Cardiac fibroblast (primary cell): ENCODE measurements around the gene IL1RAPL2.

Source experiments
- DNase-seq, 2 donors: peaks; one replicate each; pipeline versions ENCODE4 v3.0.0 to v3.0.0-alpha.2; 2010; ENCODE audit warnings: low read depth in 2 of 2
- H3K4me3 ChIP-seq, 2 donors: replicated peaks in 1 of 2; 1 replicate in 1 of 2; 2 replicates in 1 of 2; pipeline ENCODE4 v1.5.1; 2011; ENCODE audit warnings: low read depth in 2 of 2, low read length in 2 of 2, mild to moderate bottlenecking in 2 of 2, moderate library complexity in 1 of 2
- CTCF ChIP-seq: IDR thresholded peaks from one replicate; pipeline ENCODE4 v1.5.1; 2011; ENCODE audit warnings: low read depth, mild to moderate bottlenecking, low read length, inconsistent platforms

The IL1RAPL2 gene

GRCh38 chrX:105210258-105210657 lies 644.3 kb downstream of the IL1RAPL2 start:
- no peak for DNase-seq
- H3K4me3 ChIP-seq: no peak overlapping the region
- TF ChIP-seq CTCF: no peak

- TF ChIP-seq CTCF: no peak
- no peak overlapping the region for H3K4me3 ChIP-seq
- DNase-seq: peak in 1 of 2 donors; percentile 1
Measured at GRCh38 chrX:105211066-105211575, 645.1 kb downstream of the IL1RAPL2 start.

GRCh38 chrX:105219454-105220401 lies 653.7 kb downstream of the IL1RAPL2 start:
- no peak for TF ChIP-seq CTCF
- no peak overlapping the region for H3K4me3 ChIP-seq
- no peak for DNase-seq

GRCh38 chrX:105220636-105221035 lies 654.6 kb downstream of the IL1RAPL2 start, which contains the start of gene TEX13A:
TEX13A (minus strand) TSS chrX:105220694; CDS start chrX:105220397, 297 bp downstream.
- DNase-seq: no peak
- H3K4me3 ChIP-seq: no peak within 1 kb of the TSS
- TF ChIP-seq CTCF: no peak

- TF ChIP-seq CTCF: no peak
- H3K4me3 ChIP-seq: no peak overlapping the region
Measured at GRCh38 chrX:105221374-105221773, 655.4 kb downstream of the IL1RAPL2 start.

GRCh38 chrX:105226499-105226898 lies 660.5 kb downstream of the IL1RAPL2 start:
- no peak overlapping the region for H3K4me3 ChIP-seq
- DNase-seq: no peak
- no peak for TF ChIP-seq CTCF

More at GRCh38 chrX:105221374-105221773, 655.4 kb downstream of the IL1RAPL2 start:
- DNase-seq: no peak
